ENCODE results near the gene BRICD5.

Gene BRICD5

GRCh38 chr16:2226918-2227317 is 16.3 kb upstream of the BRICD5 start:
- TF ChIP-seq ZFX (IDR thresholded peaks at IDR 0.05; ENCODE audit: borderline replicate concordance) (no peak), CTCF (IDR thresholded peaks at IDR 0.05) (no peak)
- peak overlapping the region; percentile 95 for H3K27ac ChIP-seq

- peak overlapping the region; percentile 95 for H3K27ac ChIP-seq
Observed at GRCh38 chr16:2226245-2226793, 15.7 kb upstream of the BRICD5 start.

GRCh38 chr16:2223942-2224486 is 13.4 kb upstream of the BRICD5 start:
- no peak for TF ChIP-seq ZFX (IDR thresholded peaks at IDR 0.05; ENCODE audit: borderline replicate concordance)
- TF ChIP-seq CTCF (IDR thresholded peaks at IDR 0.05), result peak; percentile 22; the same call in 1 of the 2 replicates
- peak overlapping the region; percentile 95 for H3K27ac ChIP-seq

More at GRCh38 chr16:2226245-2226793, 15.7 kb upstream of the BRICD5 start:
- no peak for TF ChIP-seq ZFX (IDR thresholded peaks at IDR 0.05; ENCODE audit: borderline replicate concordance)
- TF ChIP-seq CTCF (IDR thresholded peaks at IDR 0.05), result no peak

DNA sequence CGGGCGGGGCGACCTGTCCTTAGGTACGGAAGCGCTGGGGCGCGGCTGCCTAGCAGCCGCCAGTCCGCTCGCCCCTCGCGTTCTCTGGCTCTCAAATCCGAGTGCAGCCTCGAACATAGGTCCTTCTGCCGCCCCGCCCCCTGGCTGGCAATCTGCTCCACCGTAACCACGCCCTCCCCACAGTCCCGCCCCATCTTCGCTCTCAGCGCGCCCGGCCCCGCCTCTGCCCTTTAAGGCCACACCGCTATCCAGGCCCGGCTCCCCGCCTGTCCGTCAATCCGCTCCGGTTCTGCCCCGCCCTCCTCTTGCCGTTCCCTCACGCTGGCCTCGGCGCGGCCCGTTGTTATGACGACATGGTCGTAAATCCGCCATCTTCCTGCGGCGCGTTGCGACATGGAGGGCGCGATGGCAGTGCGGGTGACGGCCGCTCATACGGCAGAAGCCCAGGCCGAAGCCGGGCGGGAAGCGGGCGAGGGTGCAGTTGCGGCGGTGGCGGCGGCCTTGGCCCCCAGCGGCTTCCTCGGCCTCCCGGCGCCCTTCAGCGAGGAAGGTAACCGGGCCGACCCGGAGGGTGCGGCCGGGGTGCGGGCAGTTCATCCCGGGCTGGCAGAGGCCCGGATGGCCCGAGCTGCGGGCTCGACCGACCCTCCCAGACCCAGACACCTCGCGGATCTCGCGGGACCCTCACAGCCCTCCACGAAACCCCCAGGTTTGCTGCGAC is 12.7 kb upstream of the BRICD5 start, which contains the start of gene E4F1:
E4F1 (plus strand) TSS at position 371 of the 721 bp plus-strand sequence; CDS start at position 394, 23 bp downstream.
- peak within 1 kb of the TSS; percentile 95 for H3K27ac ChIP-seq

DNA sequence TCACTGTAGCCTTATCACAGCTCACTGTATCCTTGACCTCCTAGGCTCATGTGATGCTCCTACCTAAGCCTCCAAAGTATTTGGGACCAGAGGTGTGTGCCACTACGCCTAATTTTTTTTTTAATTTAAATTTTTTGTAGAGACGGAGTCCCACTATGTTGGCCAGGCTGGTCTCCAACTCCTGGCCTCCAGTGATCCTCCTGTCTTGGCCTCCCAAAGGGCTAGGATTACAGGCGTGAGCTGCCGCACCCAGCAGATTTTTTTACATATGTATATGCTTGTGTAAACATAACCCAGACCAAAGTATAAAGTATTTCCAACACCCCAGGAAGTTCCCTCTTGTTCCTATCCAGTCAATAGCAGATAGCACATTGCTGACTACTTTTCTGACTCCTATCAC is 5.7 kb upstream of the BRICD5 start:
- peak overlapping the region; percentile 99 for H3K27ac ChIP-seq
- TF ChIP-seq CTCF (IDR thresholded peaks at IDR 0.05) (no peak), ZFX (IDR thresholded peaks at IDR 0.05; ENCODE audit: borderline replicate concordance) (no peak)

More for the DNA sequence above, 12.7 kb upstream of the BRICD5 start, which contains the start of gene E4F1:
- TF ChIP-seq ZFX (IDR thresholded peaks at IDR 0.05; ENCODE audit: borderline replicate concordance) (no peak), CTCF (IDR thresholded peaks at IDR 0.05) (no peak)

DNA sequence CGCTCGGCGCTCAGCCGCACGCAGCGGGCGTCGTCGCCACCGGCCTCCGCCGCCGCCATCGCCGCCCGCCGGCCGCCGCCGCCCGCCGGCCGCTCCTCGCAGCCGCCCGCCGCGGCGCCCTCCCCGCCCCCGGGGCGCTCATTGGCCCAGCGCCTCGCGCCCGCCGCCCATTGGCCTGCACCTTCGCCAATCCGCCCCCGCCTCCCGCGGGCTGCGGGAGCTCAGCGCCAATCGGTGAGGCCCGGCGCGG is 4.0 kb upstream of the BRICD5 start, which contains the start of gene PGP:
PGP (minus strand) TSS at position 122 of the 250 bp plus-strand sequence; CDS start at position 59, 63 bp downstream.
- H3K27ac ChIP-seq, result peak within 1 kb of the TSS; percentile 99
- TF ChIP-seq CTCF (IDR thresholded peaks at IDR 0.05) (no peak), ZFX (IDR thresholded peaks at IDR 0.05; ENCODE audit: borderline replicate concordance) (no peak)
